GM21786 (cell line): ENCODE results near the gene TENM4.

Experiments used
- ATAC-seq: cut with Tn5 transposase; IDR thresholded peaks from one replicate; pipeline ENCODE4 v1.9.1; 2021; ENCODE audit not compliant: unreplicated experiment

TENM4 gene

GRCh38 chr11:79309407-79309806 is 131.4 kb downstream of the TENM4 start:
- ATAC-seq = no peak

GRCh38 chr11:79308429-79308828 is 132.4 kb downstream of the TENM4 start:
- no peak for ATAC-seq

GRCh38 chr11:79304599-79305212 is 136.1 kb downstream of the TENM4 start:
- ATAC-seq = no peak

- no peak for ATAC-seq
These were observed 144.7 kb downstream of the TENM4 start for GRCh38 chr11:79296141-79296540.

- no peak for ATAC-seq
These were observed 145.7 kb downstream of the TENM4 start for GRCh38 chr11:79294845-79295731.

GRCh38 chr11:79291948-79292347 is 148.9 kb downstream of the TENM4 start:
- ATAC-seq = no peak

- no peak for ATAC-seq
These were observed 150.1 kb downstream of the TENM4 start for GRCh38 chr11:79290761-79291160.

GRCh38 chr11:79287952-79288351 is 152.9 kb downstream of the TENM4 start:
- ATAC-seq = no peak

- no peak for ATAC-seq
These were observed 155.1 kb downstream of the TENM4 start for GRCh38 chr11:79285756-79286155.

GRCh38 chr11:79276736-79277325 is 164.0 kb downstream of the TENM4 start:
- no peak for ATAC-seq

GRCh38 chr11:79274636-79275331 is 166.0 kb downstream of the TENM4 start:
- no peak for ATAC-seq

- no peak for ATAC-seq
These were observed 167.0 kb downstream of the TENM4 start for GRCh38 chr11:79273781-79274180.

GRCh38 chr11:79269611-79270307 is 171.1 kb downstream of the TENM4 start:
- no peak for ATAC-seq

GRCh38 chr11:79266396-79266795 is 174.4 kb downstream of the TENM4 start:
- no peak for ATAC-seq

GRCh38 chr11:79265756-79266322 is 175.0 kb downstream of the TENM4 start:
- no peak for ATAC-seq

- no peak for ATAC-seq
These were observed 176.5 kb downstream of the TENM4 start for GRCh38 chr11:79264284-79264683.

GRCh38 chr11:79263001-79263400 is 177.8 kb downstream of the TENM4 start:
- ATAC-seq = no peak

GRCh38 chr11:79262221-79262620 is 178.6 kb downstream of the TENM4 start:
- no peak for ATAC-seq

- ATAC-seq = no peak
These were observed 179.1 kb downstream of the TENM4 start for GRCh38 chr11:79261684-79262083.

GRCh38 chr11:79259800-79260199 is 181.0 kb downstream of the TENM4 start:
- no peak for ATAC-seq
